NB4 (cell line): Measurements from ENCODE around the gene SDF4.

Experiments used
- DNase-seq: peaks from one replicate; pipeline ENCODE4 v3.0.0; 2010; ENCODE audit warnings: low read depth
- H3K4me3 ChIP-seq: one replicate; pipeline ENCODE4 v1.5.1; 2011; ENCODE audit warnings: mild to moderate bottlenecking, low read depth, low read length, moderate library complexity
- CTCF ChIP-seq: IDR thresholded peaks from one replicate; pipeline ENCODE4 v1.5.1; 2012; ENCODE audit warnings: low read depth, low read length
- MYC ChIP-seq: IDR thresholded peaks from 2 replicates; pipeline ENCODE4 v1.6.1; 2011; ENCODE audit warnings: low read depth, low read length
- POLR2A ChIP-seq: IDR thresholded peaks from 2 replicates; pipeline ENCODE4 v1.6.1; 2011; ENCODE audit warnings: mild to moderate bottlenecking; ENCODE audit not compliant: insufficient read length; ENCODE audit errors: extremely low read depth
- TF ChIP-seq, protein P1 (sequence below): IDR thresholded peaks from 2 replicates; pipeline ENCODE4 v1.6.1; 2011; ENCODE audit warnings: low read depth, low read length

SDF4 gene

GRCh38 chr1:1270813-1271212 is 39.0 kb upstream of the SDF4 start:
- TF ChIP-seq MYC (no peak), POLR2A (no peak), CTCF (no peak)
- TF ChIP-seq, protein P1, sequence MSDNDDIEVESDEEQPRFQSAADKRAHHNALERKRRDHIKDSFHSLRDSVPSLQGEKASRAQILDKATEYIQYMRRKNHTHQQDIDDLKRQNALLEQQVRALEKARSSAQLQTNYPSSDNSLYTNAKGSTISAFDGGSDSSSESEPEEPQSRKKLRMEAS, result no peak
- no peak overlapping the region for H3K4me3 ChIP-seq
- no peak for DNase-seq

- DNase-seq, result no peak
- H3K4me3 ChIP-seq, result no peak overlapping the region
- TF ChIP-seq POLR2A (no peak), CTCF (no peak), MYC (no peak)
- TF ChIP-seq, protein P1, result no peak
These were observed 36.5 kb upstream of the SDF4 start for GRCh38 chr1:1268284-1268682.

DNA sequence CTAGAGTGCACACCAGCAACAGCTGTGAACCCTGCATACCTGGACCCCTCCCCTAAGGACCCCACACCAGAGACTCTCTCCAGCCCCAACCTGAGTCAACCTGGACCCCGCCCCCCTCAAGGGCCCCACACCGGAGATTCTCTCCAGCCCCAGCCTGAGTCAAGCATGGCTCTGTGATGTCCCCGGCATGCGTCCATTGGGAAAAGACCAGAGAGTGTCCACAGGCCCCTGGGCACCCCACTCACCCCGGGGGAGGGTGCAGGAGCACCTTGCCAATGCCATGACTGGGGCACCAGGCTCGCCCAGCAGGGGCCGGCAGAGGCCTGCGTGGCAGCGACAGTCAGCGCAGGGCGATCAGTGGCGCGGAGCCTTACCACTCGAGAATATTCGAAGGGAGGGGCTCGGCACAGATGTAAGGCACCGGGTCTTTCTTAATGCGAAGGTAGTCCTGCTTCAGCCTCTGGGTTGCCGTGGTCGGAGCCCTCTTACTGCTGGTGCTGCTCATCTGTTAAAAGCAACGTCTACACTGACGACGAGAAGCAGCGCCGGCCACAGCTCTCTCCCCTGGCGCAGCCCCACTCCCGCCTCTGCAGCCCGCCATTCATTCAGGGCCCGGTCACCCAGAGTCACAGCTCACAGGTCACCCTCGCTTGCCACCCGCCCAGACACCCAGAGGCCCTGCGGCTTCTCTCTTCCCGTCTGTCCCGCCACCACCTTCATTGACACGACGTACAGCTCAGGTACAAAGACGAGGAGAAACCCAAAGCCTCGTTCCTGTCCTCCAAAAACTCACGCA is 35.9 kb upstream of the SDF4 start:
- TF ChIP-seq, protein P1, result no peak
- TF ChIP-seq MYC, result no peak
- TF ChIP-seq POLR2A, result no peak
- no peak for TF ChIP-seq CTCF
- DNase-seq, result no peak
- H3K4me3 ChIP-seq, result no peak overlapping the region

GRCh38 chr1:1264868-1265272 is 33.1 kb upstream of the SDF4 start:
- no peak for DNase-seq
- no peak for TF ChIP-seq POLR2A
- TF ChIP-seq CTCF, result peak; percentile 10
- H3K4me3 ChIP-seq, result no peak overlapping the region

DNA sequence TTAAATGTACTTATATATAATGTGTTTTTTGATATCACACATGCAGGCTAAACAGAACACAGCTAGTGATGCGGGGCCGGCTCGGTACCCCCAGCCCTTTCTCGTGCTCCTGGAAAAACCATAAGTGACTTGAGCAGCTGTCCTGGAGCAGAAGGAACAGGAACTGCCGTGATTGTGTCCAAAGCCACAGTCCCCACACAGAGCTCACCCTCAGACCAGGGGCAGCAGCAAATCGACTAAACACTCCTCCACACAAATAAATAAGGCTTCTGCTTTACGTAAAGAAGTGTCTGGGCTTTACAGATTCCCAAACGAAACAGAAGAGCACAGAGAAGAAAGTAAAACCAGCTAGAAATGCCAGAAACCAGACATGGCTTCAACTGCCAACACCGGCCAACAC is 32.2 kb upstream of the SDF4 start:
- H3K4me3 ChIP-seq, result no peak overlapping the region
- TF ChIP-seq, protein P1, result no peak
- no peak for TF ChIP-seq CTCF
- TF ChIP-seq POLR2A, result no peak
- no peak for TF ChIP-seq MYC
- no peak for DNase-seq

DNA sequence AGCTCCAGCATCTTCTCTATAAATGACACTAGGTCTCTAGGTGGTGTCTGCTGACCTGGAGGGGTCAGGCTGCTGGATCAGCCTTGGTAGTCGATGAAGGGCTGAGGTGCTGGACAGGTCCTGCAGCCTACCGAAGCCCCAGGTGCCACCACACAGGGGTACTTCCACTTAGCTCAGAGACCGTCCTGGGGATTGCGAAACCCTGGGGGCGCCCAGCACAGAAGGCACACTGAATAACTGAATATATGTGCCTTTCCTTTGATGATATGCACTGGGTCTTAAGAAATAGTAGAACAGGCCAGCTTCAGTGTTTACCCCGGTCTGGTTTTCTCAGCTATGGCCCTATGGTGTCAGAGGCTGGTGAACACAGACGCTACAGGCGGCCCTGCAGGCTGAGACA is 31.0 kb upstream of the SDF4 start:
- no peak for DNase-seq
- TF ChIP-seq, protein P1, result no peak
- TF ChIP-seq POLR2A (no peak), CTCF (no peak), MYC (no peak)
- no peak overlapping the region for H3K4me3 ChIP-seq
